Measurements from ENCODE around the gene PARS2.

The PARS2 gene

DNA sequence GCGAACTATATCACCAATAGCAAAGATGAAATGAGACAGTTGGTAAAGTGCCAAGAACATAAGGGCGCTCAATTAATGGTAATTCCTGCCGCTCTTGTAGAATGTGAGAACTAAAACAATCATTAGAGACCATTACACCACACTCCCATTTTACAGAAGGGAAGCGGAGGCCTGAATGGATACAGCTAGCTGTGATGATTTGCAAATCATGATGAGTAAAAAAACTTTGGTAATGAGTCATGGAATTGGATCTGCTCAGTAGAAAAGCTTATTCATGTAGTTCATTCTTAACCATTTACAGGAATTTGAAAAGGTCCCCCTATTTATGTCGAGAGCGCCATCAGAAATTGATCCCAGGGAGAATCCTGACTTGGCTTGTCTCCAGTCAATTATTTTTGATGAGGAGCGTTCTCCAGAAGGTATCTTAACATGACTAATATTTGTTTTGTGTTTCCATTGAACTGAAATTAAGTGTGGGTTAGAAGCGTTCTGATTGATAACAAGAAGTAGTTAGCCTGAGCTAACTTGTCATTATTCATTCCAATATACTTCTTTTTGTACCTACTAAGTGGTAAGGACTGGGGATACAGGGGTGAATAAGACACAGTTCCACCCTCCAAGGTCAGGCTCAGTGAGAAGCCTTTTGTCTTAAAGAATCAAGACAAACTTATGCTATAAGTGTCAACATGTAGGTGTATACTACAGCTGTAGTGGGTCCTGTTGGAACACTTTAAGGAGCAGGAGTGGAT lies 47.9 kb downstream of the PARS2 start:
- DNase-seq: no peak

DNA sequence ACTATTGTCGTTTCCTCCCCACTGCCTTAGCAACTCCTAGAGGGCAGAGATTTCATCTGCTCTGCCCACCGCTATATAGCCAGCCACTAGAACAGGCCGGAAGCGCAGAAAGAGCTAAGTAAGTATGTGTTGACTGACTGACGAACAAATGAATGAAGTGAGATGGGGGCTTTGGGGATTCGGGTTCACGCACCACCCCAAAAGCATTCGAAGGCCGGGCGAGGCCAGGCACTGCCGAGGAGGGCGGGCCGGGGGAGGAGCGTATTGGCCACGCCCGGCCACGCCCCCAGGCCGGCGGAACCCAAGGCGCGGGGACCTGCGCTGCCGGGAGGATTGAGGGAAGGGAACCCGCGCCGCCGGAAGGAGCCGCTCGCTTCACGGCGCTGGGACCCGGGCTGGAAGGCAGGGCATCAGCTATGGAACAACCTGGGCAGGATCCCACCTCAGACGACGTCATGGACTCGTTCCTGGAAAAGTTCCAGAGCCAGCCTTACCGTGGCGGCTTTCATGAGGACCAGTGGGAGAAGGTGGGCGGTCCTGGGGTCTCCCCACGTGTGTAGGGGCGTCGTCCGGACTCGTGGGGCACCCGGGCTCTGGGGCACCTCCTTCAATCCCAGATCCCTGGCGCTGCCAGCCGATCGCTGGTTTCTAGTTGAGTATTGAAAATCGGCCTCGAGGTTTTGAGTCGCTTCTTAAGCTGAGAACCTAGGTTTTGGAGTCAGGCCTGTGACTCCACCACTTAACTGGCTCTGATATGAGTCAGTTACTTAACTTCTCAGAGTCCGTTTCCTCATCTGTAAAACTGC lies 48.6 kb downstream of the PARS2 start, which contains the start of gene TTC4:
Gene TTC4, plus strand, starts transcription at position 369 of the 806 bp plus-strand sequence. Its CDS starts 48 bp downstream, at position 417.
- peak; percentile 81 for DNase-seq

DNA sequence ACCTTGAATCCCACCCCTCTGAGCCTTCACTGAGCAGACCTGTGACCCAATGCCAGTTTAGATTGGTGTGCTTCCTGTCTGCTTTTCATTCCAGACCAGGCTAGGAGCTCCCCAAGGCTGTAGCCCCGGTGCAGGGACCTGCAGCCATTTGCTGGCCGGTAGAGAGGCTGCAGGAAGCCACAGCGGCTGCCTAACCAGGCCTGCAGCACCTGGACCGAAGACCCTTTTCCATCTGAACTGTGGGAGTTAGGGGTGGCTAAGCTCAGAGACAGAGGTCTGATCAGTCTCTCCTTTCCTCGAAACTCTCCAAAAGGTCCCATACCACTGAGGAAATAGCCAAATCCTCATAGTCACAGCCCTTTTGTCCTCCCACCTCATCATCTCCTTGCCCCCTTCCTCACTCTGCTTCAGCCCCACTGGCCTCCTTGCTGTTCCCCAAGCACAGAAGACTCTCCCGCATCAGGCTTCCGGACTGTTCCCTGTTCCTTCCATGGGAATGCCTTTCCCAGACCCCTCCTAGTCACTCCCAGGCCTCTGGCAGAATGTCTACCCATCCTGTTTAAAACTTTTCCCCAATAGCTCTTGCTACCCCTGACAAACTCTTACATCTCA lies 49.3 kb downstream of the PARS2 start:
- no peak for DNase-seq

DNA sequence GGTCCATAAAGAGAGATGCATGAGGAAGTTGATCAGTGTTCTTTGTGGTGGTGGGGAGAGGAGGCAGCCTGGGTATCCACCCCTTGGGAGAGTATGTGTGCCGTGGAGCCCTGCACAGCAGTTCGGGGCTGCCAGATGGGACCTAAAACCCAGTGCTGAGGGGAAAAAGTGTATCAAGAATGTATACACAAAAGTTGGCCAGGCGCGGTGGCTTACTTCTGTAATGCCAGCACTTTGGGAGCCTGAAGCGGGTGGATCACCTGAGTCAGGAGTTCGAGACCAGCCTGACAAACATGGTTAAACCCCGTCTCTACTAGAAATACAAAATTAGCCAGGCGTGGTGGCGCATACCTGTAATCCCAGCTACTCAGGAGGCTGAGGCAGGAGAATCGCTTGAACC lies 52.8 kb downstream of the PARS2 start:
- no peak for DNase-seq

DNA sequence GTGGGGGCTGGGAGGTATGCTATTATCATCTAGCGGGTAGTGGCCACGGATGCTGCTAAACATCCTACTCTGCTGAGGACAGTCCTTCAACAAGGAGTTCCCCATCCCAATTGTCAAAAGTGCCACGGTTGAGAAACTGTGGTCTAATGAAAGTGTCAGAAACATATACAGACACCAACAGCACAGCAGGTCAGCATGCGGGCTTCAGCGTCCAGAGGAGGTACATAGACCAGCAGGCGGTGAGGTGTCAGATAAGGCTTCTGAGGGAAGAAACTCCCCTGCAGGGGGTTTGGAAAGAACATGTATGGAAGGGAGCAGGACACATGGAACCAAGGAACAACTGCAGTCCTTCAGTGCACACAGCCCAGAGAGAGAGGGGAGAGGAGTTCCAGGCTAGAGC lies 53.5 kb downstream of the PARS2 start:
- no peak for DNase-seq

- no peak for DNase-seq
Observed at GRCh38 chr1:54710434-54710833, 53.9 kb downstream of the PARS2 start.

DNA sequence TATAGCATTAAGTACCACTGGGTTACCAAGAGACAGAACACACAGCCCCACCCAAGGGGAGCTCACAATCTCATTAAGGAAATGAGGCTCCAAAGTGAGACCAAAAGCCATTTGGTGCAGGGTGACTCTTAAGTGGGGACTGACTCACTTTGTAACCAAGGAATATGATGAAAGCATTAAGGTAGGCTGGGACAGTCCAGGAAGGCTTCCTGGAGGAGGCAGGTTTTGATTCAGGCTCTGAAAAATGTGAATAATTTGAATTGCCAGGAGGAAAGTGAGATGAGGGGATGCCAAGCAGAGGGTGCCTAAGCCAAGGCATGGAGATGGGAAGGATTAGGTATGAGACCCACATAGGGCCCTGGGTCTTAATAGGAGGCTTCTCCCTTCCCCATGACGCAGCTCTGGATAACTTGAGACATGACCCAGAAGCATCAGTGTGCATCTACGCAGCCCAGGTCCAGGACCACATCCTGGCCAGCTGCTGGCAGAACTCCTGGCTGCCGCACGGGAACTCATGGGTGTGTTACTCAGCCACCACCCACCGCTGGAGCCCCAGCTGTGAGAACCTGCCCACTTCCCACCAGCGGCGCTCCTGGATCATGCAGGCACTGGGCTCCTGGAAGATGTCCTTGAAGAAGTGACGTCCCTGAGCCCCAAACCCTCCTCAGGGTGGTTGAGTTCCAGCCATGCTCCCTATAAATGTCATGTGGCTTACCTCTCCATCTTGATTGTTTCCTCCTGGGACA lies 54.6 kb downstream of the PARS2 start:
- DNase-seq: no peak

DNA sequence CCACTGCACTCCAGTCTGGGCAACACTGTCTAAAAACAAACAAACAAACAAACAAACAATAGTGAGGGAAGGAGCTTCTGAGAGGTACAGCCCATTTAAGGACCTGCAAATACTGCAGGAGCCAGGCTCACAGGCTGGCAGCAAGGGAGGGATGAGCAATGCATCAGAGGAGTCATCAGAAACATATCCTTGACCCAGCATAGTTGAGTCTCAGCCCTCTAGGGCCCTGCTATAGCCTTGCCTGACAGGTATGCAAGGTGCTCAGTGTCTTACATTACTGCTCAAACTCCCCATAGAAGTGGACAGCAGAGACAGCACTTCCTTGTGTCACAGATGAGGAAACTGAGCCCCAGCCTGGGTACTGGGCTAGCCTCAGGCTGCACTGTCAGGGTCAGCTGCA lies 55.9 kb downstream of the PARS2 start:
- no peak for DNase-seq

All from CD4-positive, alpha-beta T cell treated with Interleukin-6 for 4 hours (primary cell).